ENCODE data around the gene UBR4.
A peak's percentile ranks its signal among the peaks of the same experiment; 100 is the strongest.

The UBR4 gene

GRCh38 chr1:19036041-19036812 is 173.8 kb downstream of the UBR4 start:
- no peak for TF ChIP-seq ZNF8 (CRISPR knock-in tag; IDR thresholded peaks at IDR 0.05)
- TF ChIP-seq ESRRG (CRISPR knock-in tag; IDR thresholded peaks at IDR 0.05) = no peak
- no peak for TF ChIP-seq CSDC2 (CRISPR knock-in tag; IDR thresholded peaks at IDR 0.05)
- no peak for TF ChIP-seq TCF4 (CRISPR knock-in tag; IDR thresholded peaks at IDR 0.05; ENCODE audit: borderline replicate concordance)
- TF ChIP-seq POU6F1 (CRISPR knock-in tag; IDR thresholded peaks at IDR 0.05; ENCODE audit: borderline replicate concordance, low read depth) = no peak
- no peak for TF ChIP-seq OSR1 (CRISPR knock-in tag; IDR thresholded peaks at IDR 0.05)
- TF ChIP-seq RARB (CRISPR knock-in tag; IDR thresholded peaks at IDR 0.05) = no peak
- no peak for TF ChIP-seq ISL1 (CRISPR knock-in tag; IDR thresholded peaks at IDR 0.05)
- no peak for TF ChIP-seq ZFP3 (CRISPR knock-in tag; IDR thresholded peaks at IDR 0.05)
- no peak for TF ChIP-seq ZNF565 (CRISPR knock-in tag; conservative IDR thresholded peaks at IDR 0.05; ENCODE audit: low read depth)
- TF ChIP-seq PATZ1 (CRISPR knock-in tag; IDR thresholded peaks at IDR 0.05; ENCODE audit: borderline replicate concordance) = no peak
- no peak for TF ChIP-seq ZC3H10 (CRISPR knock-in tag; IDR thresholded peaks at IDR 0.05)
- TF ChIP-seq GLIS3 (CRISPR knock-in tag; IDR thresholded peaks at IDR 0.05) = no peak
- no peak for TF ChIP-seq PPARA (CRISPR knock-in tag; IDR thresholded peaks at IDR 0.05; ENCODE audit: borderline replicate concordance)
- TF ChIP-seq BACH2 (CRISPR knock-in tag; IDR thresholded peaks at IDR 0.05; ENCODE audit: borderline replicate concordance) = no peak
- TF ChIP-seq, protein P1, sequence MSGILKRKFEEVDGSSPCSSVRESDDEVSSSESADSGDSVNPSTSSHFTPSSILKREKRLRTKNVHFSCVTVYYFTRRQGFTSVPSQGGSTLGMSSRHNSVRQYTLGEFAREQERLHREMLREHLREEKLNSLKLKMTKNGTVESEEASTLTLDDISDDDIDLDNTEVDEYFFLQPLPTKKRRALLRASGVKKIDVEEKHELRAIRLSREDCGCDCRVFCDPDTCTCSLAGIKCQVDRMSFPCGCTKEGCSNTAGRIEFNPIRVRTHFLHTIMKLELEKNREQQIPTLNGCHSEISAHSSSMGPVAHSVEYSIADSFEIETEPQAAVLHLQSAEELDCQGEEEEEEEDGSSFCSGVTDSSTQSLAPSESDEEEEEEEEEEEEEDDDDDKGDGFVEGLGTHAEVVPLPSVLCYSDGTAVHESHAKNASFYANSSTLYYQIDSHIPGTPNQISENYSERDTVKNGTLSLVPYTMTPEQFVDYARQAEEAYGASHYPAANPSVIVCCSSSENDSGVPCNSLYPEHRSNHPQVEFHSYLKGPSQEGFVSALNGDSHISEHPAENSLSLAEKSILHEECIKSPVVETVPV (CRISPR knock-in tag; IDR thresholded peaks at IDR 0.05) = no peak
- no peak; the same call in 2 of the 3 replicates for ATAC-seq

DNA sequence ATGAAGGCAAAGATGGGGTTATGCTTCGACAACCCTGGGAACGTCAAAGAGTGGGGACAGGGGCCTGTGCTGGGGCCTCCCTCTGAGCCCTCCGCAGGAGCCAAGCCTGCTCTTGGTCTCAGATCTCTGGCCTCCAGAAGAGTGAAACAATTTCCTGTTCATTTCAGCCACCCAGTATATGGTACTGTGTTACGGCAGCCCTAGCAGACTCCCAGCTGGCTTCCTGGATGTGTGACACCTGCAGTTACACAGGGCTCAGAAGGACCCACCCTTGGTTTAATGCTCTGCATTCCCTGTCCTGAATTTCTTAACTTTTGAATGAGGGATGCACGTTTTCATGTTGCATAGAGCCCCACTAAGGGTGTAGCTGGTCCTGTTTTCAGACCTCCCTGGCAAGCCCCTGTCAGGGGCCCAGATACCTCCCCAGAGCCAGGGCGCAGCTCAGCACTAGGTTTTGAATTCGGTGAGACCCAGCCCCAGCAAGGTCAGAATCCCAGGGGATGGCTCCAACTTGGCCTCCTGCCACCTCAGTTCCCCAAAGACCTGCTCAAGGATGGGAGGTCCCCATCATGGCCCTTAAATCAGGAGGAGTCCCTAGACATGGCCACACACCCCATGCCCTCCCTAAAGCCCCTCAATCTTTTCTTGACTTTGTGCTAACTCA is 174.6 kb downstream of the UBR4 start:
- TF ChIP-seq OSR1 (CRISPR knock-in tag; IDR thresholded peaks at IDR 0.05) (no peak), ZFP30 (CRISPR knock-in tag; IDR thresholded peaks at IDR 0.05) (no peak), ARNTL (CRISPR knock-in tag; IDR thresholded peaks at IDR 0.05; ENCODE audit: borderline replicate concordance, low read depth) (no peak)
- peak; percentile 11; the same call in 2 of the 3 replicates for ATAC-seq

- TF ChIP-seq BACH2 (CRISPR knock-in tag; IDR thresholded peaks at IDR 0.05; ENCODE audit: borderline replicate concordance) = no peak
- no peak for TF ChIP-seq ISL1 (CRISPR knock-in tag; IDR thresholded peaks at IDR 0.05)
- TF ChIP-seq, protein P1 (CRISPR knock-in tag; IDR thresholded peaks at IDR 0.05) = no peak
- no peak for TF ChIP-seq ZNF565 (CRISPR knock-in tag; conservative IDR thresholded peaks at IDR 0.05; ENCODE audit: low read depth)
- no peak for TF ChIP-seq ZFP30 (CRISPR knock-in tag; IDR thresholded peaks at IDR 0.05)
- TF ChIP-seq, protein P2, sequence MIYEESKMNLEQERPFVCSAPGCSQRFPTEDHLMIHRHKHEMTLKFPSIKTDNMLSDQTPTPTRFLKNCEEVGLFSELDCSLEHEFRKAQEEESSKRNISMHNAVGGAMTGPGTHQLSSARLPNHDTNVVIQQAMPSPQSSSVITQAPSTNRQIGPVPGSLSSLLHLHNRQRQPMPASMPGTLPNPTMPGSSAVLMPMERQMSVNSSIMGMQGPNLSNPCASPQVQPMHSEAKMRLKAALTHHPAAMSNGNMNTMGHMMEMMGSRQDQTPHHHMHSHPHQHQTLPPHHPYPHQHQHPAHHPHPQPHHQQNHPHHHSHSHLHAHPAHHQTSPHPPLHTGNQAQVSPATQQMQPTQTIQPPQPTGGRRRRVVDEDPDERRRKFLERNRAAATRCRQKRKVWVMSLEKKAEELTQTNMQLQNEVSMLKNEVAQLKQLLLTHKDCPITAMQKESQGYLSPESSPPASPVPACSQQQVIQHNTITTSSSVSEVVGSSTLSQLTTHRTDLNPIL (CRISPR knock-in tag; IDR thresholded peaks at IDR 0.05; ENCODE audit: low read depth) = no peak
- TF ChIP-seq GLIS3 (CRISPR knock-in tag; IDR thresholded peaks at IDR 0.05) = no peak
- TF ChIP-seq ZC3H10 (CRISPR knock-in tag; IDR thresholded peaks at IDR 0.05) = no peak
- TF ChIP-seq CSDC2 (CRISPR knock-in tag; IDR thresholded peaks at IDR 0.05) = no peak
- TF ChIP-seq PPARA (CRISPR knock-in tag; IDR thresholded peaks at IDR 0.05; ENCODE audit: borderline replicate concordance) = no peak
- no peak for TF ChIP-seq ZFP3 (CRISPR knock-in tag; IDR thresholded peaks at IDR 0.05)
- no peak for TF ChIP-seq SNAI2 (CRISPR knock-in tag; IDR thresholded peaks at IDR 0.05)
- no peak for TF ChIP-seq ZNF70 (CRISPR knock-in tag; IDR thresholded peaks at IDR 0.05)
- TF ChIP-seq ZNF8 (CRISPR knock-in tag; IDR thresholded peaks at IDR 0.05) = no peak
- TF ChIP-seq TCF4 (CRISPR knock-in tag; IDR thresholded peaks at IDR 0.05; ENCODE audit: borderline replicate concordance) = no peak
- TF ChIP-seq ARNTL (CRISPR knock-in tag; IDR thresholded peaks at IDR 0.05; ENCODE audit: borderline replicate concordance, low read depth) = no peak
- TF ChIP-seq POU6F1 (CRISPR knock-in tag; IDR thresholded peaks at IDR 0.05; ENCODE audit: borderline replicate concordance, low read depth) = no peak
- TF ChIP-seq ESRRG (CRISPR knock-in tag; IDR thresholded peaks at IDR 0.05) = no peak
- no peak for ATAC-seq
Measured at GRCh38 chr1:19034721-19035120, 175.3 kb downstream of the UBR4 start.
